SK-N-SH treated with all-trans-retinoic acid at 6 μM for 48 hours (cell line): Measurements from ENCODE around the gene CDH4.

ENCODE experiments used
- ATAC-seq: fragments of 200-7000 bp; cut with Tn5 transposase; 3 replicates; pipeline ENCODE4 v1.9.1; 2020; ENCODE audit warnings: mild to moderate bottlenecking, moderate library complexity
- ARNTL ChIP-seq: fragments of 450-650 bp; formaldehyde crosslinking; IDR thresholded peaks from 2 replicates; pipeline ENCODE4 v1.5.0; 2020; ENCODE audit warnings: low read depth, mild to moderate bottlenecking, moderate library complexity, borderline replicate concordance
- BACH2 ChIP-seq: fragments of 250-450 bp; sonication (Bioruptor Pico); IDR thresholded peaks from 2 replicates; pipeline ENCODE4 v1.9.0; 2021; ENCODE audit warnings: mild to moderate bottlenecking, borderline replicate concordance
- CREB5 ChIP-seq: fragments of 250-450 bp; sonication (Bioruptor Pico); IDR thresholded peaks from 2 replicates; pipeline ENCODE4 v1.5.1; 2020; ENCODE audit warnings: low read depth, mild to moderate bottlenecking, moderate library complexity
- CSDC2 ChIP-seq: fragments of 250-450 bp; sonication (Bioruptor Pico); IDR thresholded peaks from 2 replicates; pipeline ENCODE4 v1.5.0; 2020; ENCODE audit warnings: mild to moderate bottlenecking, moderate library complexity
- CSRNP3 ChIP-seq: fragments of 250-450 bp; sonication (Bioruptor Pico); IDR thresholded peaks from 2 replicates; pipeline ENCODE4 v1.5.1; 2021; ENCODE audit warnings: mild to moderate bottlenecking, moderate library complexity
- ESRRG ChIP-seq: fragments of 250-450 bp; sonication (Bioruptor Pico); IDR thresholded peaks from 2 replicates; pipeline ENCODE4 v1.6.1; 2021; ENCODE audit warnings: mild to moderate bottlenecking
- GLIS3 ChIP-seq: fragments of 250-450 bp; sonication (Bioruptor Pico); IDR thresholded peaks from 2 replicates; pipeline ENCODE4 v1.5.0; 2020; ENCODE audit warnings: mild to moderate bottlenecking, moderate library complexity
- ISL1 ChIP-seq: fragments of 250-450 bp; sonication (Bioruptor Pico); IDR thresholded peaks from 2 replicates; pipeline ENCODE4 v2.1.2; 2022; ENCODE audit warnings: mild to moderate bottlenecking, moderate library complexity
- OSR1 ChIP-seq: fragments of 250-450 bp; sonication (Bioruptor Pico); IDR thresholded peaks from 2 replicates; pipeline ENCODE4 v1.8.0; 2022; ENCODE audit warnings: moderate library complexity, mild to moderate bottlenecking, inconsistent platforms
- PATZ1 ChIP-seq: fragments of 250-450 bp; sonication (Bioruptor Pico); IDR thresholded peaks from 2 replicates; pipeline ENCODE4 v1.8.0; 2020; ENCODE audit warnings: mild to moderate bottlenecking, moderate library complexity, borderline replicate concordance
- POU6F1 ChIP-seq: fragments of 250-450 bp; sonication (Bioruptor Pico); IDR thresholded peaks from 2 replicates; pipeline ENCODE4 v1.8.0; 2021; ENCODE audit warnings: low read depth, mild to moderate bottlenecking, moderate library complexity, borderline replicate concordance
- PPARA ChIP-seq: fragments of 250-450 bp; sonication (Bioruptor Pico); IDR thresholded peaks from 2 replicates; pipeline ENCODE4 v1.5.0; 2020; ENCODE audit warnings: mild to moderate bottlenecking, borderline replicate concordance
- RARB ChIP-seq: fragments of 250-450 bp; sonication (Bioruptor Pico); IDR thresholded peaks from 2 replicates; pipeline ENCODE4 v1.8.0; 2021; ENCODE audit warnings: mild to moderate bottlenecking, moderate library complexity
- SNAI2 ChIP-seq: fragments of 250-450 bp; sonication (Bioruptor Pico); IDR thresholded peaks from 2 replicates; pipeline ENCODE4 v1.5.0; 2020; ENCODE audit warnings: mild to moderate bottlenecking, moderate library complexity
- TCF4 ChIP-seq: fragments of 250-450 bp; sonication (Bioruptor Pico); IDR thresholded peaks from 2 replicates; pipeline ENCODE4 v1.8.0; 2021; ENCODE audit warnings: mild to moderate bottlenecking, moderate library complexity, borderline replicate concordance
- TOX ChIP-seq: fragments of 250-450 bp; sonication (Bioruptor Pico); IDR thresholded peaks from 2 replicates; pipeline ENCODE4 v1.8.0; 2021; ENCODE audit warnings: mild to moderate bottlenecking, moderate library complexity, borderline replicate concordance
- ZFP30 ChIP-seq: fragments of 450-650 bp; formaldehyde crosslinking; IDR thresholded peaks from 2 replicates; pipeline ENCODE4 v1.5.0; 2022; ENCODE audit warnings: mild to moderate bottlenecking, moderate library complexity
- ZNF565 ChIP-seq: fragments of 450-650 bp; formaldehyde crosslinking; conservative IDR thresholded peaks from 2 replicates; pipeline ENCODE4 v1.5.0; 2020; ENCODE audit warnings: low read depth, mild to moderate bottlenecking, moderate library complexity
- ZNF70 ChIP-seq: fragments of 450-650 bp; formaldehyde crosslinking; IDR thresholded peaks from 2 replicates; pipeline ENCODE4 v1.5.0; 2020; ENCODE audit warnings: mild to moderate bottlenecking, moderate library complexity
- ZNF8 ChIP-seq: fragments of 450-650 bp; formaldehyde crosslinking; IDR thresholded peaks from 2 replicates; pipeline ENCODE4 v1.5.0; 2020; ENCODE audit warnings: mild to moderate bottlenecking, moderate library complexity

The CDH4 gene

GRCh38 chr20:61531553-61532345 is 279.7 kb downstream of the CDH4 start:
- TF ChIP-seq ISL1 (CRISPR knock-in tag) (no peak), ZNF70 (CRISPR knock-in tag) (no peak), CSDC2 (CRISPR knock-in tag) (no peak), ZNF8 (CRISPR knock-in tag) (no peak), BACH2 (CRISPR knock-in tag) (no peak), ARNTL (CRISPR knock-in tag) (no peak), OSR1 (CRISPR knock-in tag) (no peak)
- no peak for ATAC-seq

- TF ChIP-seq ESRRG (CRISPR knock-in tag) (no peak), TCF4 (CRISPR knock-in tag) (no peak), PPARA (CRISPR knock-in tag) (no peak), PATZ1 (CRISPR knock-in tag) (no peak), ARNTL (CRISPR knock-in tag) (no peak), ISL1 (CRISPR knock-in tag) (no peak), BACH2 (CRISPR knock-in tag) (no peak), SNAI2 (CRISPR knock-in tag) (no peak), CSRNP3 (CRISPR knock-in tag) (no peak), ZNF70 (CRISPR knock-in tag) (no peak), ZFP30 (CRISPR knock-in tag) (no peak), GLIS3 (CRISPR knock-in tag) (no peak), OSR1 (CRISPR knock-in tag) (no peak), RARB (no peak), CSDC2 (CRISPR knock-in tag) (no peak), POU6F1 (CRISPR knock-in tag) (no peak), ZNF565 (CRISPR knock-in tag) (no peak), CREB5 (CRISPR knock-in tag) (no peak), ZNF8 (CRISPR knock-in tag) (no peak)
- no peak for ATAC-seq
Observed at GRCh38 chr20:61532736-61533135, 280.7 kb downstream of the CDH4 start.

GRCh38 chr20:61533231-61533631 is 281.2 kb downstream of the CDH4 start:
- TF ChIP-seq PPARA (CRISPR knock-in tag) (no peak), RARB (no peak), ISL1 (CRISPR knock-in tag) (no peak), TOX (CRISPR knock-in tag) (no peak), PATZ1 (CRISPR knock-in tag) (no peak), ZNF565 (CRISPR knock-in tag) (no peak), ARNTL (CRISPR knock-in tag) (no peak), OSR1 (CRISPR knock-in tag) (no peak)
- no peak for ATAC-seq
